Measurements from ENCODE around the gene OR5H6.
"Not testable (repeated sequence)": the region's sequence is repeated elsewhere in the genome, so short reads cannot be mapped to it uniquely, and the experiment has no call there.

The OR5H6 gene

DNA sequence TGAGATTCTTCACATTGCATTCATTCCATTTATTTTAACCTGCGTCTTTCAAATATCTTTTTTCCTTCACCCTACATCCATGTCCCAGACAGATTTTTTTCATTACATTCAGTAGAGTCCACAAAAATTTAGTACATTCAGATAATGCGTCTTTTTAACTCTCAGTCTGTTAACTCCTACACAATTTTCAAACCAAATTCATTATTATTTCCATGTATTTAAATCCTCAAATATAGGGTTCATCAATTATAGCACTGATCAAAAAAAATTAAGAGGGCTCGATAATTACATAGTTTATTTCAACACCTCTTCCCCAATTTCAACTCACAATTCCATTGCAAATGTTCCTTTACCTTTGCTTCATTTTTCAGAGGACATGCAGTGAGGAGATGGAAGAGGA lies at the start of gene OR5H6:
Gene OR5H6, plus strand, starts transcription at position 301 of the 400 bp plus-strand sequence. Its CDS starts 89 bp downstream, at position 390.
- no peak for DNase-seq

DNA sequence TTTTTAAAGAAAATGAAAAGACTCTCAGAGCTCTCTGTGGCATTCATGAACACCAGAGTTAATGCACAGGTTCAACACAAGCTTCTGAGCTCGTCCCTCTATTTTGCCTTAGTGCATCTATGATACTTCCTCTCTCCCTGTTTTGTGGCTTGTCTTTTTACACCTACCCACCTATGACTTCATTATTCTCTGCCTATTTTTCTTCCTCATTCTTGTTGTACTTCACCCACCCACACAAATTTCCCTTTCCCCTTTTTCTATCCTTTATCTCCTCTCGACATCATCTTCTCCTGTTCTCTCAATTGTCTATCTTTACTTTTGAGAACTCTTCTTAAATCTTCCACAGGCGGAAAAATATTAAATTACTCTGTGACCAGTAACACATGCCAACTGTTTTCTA lies 49.0 kb upstream of the OR5H6 start:
- no peak for DNase-seq

DNA sequence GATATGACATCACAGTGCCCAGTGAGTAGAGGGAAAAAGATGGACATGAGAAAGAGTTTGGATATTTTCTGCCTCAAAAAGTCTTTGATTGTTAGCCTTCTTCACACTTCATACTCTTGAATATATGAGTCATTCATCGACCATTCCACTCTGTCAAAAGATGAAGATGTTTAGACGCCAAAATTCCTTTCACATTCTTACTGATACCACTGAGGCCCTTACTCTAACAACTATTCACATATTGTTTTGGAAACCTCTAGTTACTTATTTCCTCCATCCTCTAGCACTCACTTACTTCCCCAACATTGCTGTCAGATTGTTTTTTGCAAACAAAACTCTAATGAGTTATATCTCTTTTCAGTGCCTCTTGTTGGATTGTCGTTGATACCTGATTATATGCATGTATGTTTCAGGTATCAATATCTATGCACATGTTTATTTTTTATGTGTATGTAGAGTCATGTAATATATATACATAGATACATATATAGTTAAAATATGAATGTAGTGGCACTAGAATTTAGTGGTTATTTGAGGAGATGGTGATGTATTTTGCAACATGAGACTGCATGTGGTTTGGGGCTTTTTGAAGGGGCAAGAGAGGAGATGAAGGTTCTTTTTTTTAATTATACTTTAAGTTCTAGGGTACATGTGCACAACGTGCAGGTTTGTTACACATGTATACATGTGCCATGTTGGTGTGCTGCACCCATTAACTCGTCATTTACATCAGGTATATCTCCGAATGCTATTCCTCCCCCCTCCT lies 40.0 kb upstream of the OR5H6 start:
- no peak for DNase-seq

DNA sequence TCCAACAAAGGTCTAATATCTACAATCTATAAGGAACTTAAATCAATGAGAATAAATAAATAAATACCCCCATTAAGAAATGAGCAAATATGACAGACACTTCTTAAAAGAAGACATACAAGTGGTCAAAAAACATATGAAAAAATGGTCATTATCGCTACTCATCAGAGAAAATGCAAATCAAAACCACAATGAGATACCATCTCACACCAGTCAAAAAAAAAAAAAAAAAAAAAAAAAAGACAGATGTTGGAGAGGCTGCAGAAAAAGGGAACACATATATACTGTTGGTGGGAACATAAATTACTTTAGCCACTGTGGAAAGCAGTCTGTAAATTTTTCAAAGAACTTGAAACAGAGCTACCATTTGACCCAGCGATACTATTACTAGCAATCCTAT lies 31.6 kb upstream of the OR5H6 start:
- DNase-seq: no peak

DNA sequence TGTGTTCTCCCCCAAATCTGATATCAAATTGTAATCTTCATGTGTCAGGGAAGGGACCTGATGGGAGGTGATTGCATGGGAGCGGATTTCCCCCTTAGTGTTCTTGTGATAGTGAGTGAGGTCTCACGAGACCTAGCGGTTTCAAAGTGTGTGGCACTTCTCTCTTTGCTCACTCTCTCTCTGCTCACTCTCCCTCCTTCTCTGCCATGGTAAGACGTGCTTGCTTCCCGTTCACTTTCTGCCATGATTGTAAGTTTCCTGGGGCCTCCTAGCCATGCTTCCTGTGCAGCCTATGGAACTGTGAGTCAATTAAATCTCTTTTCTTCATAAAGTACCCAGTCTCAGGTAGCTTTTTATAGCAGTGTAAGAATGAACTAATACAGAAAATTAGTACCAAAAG lies 30.6 kb upstream of the OR5H6 start:
- DNase-seq: no peak

DNA sequence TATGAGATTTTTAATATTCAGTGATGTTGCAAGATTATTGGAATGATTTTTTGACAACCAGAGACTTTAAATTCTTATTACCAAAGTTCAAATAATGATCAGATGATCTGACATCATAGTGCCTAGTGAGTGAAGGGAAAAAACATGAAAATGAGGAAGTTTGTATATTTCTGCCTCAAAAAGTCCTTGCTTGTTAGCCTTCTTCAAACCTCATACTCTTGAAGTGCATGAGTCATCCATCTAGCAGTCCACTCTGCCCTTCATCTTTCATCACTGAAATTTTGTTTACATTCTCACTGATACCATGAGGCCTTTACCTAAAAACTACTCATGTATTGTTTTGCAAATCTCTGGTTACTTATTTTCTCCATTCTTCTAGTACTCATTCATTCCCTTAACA lies 23.9 kb upstream of the OR5H6 start:
- no peak for DNase-seq

DNA sequence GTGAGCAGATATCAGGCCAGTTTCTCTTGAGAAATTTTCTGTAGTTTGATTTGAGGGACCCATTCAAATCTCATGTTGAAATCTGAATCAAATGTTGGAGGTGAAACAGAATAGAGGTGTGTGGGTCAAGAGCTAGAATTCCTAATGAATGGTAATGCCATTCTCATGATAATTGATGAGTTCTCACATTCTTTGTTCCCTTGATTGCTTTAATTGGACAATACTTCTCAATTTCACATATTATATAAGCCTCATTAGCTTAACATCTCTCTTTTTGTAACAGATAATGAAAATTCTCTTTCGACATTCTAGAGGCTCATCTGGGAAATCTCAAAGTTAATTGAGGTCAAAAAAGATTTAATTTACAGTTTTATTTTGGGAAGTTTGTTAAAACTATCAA lies 21.9 kb upstream of the OR5H6 start:
- DNase-seq: no peak

DNA sequence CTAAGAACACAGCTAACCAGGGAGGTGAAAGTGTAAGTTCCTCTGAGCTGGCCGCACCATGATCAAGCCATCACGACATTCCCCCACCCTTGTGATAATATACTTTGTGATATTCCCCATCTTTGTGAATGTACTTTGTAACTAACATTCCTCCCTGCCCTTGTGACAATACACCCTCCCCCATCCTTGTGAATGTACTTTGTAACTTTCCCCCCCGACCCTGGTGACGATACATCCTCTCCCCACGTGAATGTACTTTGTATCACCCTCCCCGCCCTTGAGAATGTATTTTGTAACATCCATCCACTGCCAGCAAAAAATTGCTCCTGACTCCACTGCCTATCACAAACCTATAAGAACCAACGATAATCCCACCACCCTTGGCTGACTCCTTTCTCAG lies 20.2 kb upstream of the OR5H6 start:
- no peak for DNase-seq

GRCh38 chr3:98246142-98246541 lies 17.9 kb upstream of the OR5H6 start:
- no peak for DNase-seq

DNA sequence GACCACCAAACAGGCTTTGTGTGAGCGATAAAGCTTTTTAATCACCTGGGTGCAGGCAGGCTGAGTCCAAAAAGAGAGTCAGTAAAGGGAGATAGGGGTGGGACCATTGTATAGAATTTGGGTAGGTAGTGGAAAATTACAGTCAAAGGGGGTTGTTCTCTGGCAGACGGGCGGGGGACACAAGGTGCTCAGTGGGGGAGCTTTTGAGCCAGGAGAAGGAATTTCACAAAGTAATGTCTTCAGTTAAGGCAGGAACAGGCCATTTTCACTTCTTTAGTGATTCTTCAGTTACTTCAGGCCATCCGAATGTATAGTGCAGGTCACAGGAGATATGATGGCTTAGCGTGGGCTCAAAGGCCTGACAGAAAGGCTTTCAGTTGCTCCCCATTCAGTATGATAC lies 8.0 kb upstream of the OR5H6 start:
- DNase-seq: not testable (repeated sequence)

- DNase-seq: no peak
Measured at GRCh38 chr3:98259707-98260106, 4.3 kb upstream of the OR5H6 start.

DNA sequence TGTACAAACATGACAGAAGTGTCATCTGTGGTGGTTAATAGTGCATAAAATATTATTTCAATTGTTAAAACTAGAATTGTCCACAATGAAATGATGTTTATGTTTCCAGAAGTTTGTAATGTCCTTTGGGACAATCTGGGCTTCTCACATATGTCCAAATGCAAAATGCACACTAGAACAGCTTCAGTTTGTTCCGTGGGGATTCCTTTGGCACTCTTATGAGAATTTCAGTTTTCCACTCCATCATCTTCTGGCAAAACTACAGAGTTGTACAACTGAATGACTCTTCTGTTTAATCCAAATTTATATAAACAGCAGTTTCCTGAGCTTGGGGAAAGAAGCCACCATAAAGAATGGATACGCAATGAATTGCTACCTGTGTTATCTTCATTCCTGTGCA lies 2.0 kb upstream of the OR5H6 start:
- no peak for DNase-seq

GRCh38 chr3:98269846-98270245 lies 5.8 kb downstream of the OR5H6 start:
- DNase-seq: no peak

DNA sequence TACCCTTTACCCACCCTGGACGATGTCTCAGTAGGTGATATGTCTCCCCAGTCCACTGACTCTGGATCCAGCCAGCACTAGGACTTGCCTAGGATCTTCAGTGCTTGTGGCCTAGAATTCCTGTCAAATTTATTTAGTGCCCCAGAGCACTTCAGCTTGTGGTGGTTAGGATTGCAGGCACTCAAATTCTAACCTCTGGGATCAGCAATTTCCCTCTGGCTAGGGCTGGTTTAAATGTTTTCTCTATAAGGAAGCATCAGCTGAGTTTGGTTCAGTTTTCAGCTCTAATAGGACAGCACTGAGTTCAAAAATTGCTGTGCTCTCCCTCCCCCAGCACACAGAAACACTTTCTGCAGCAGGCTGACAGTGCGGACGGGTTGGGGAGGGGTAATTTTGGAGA lies 8.1 kb downstream of the OR5H6 start:
- no peak for DNase-seq

- no peak for DNase-seq
Measured at GRCh38 chr3:98274914-98275313, 10.9 kb downstream of the OR5H6 start.

GRCh38 chr3:98282205-98282604 lies 18.2 kb downstream of the OR5H6 start, which contains the start of gene OR5H2:
Gene OR5H2 (plus strand): TSS chr3:98282505. CDS start chr3:98282903, 398 bp downstream.
- DNase-seq: no peak

GRCh38 chr3:98290916-98291315 lies 26.9 kb downstream of the OR5H6 start:
- DNase-seq: no peak

- DNase-seq: no peak
Measured at GRCh38 chr3:98291332-98291957, 27.4 kb downstream of the OR5H6 start.
